OCI-LY1 (cell line): ENCODE results near the gene TMEM51.

Source experiments
- H2AFZ ChIP-seq: fragments of 200-600 bp; sonication (generic), shearing (Covaris generic); 2 replicates; pipeline ENCODE4 v1.6.0; 2014; ENCODE audit warnings: antibody characterized with exemption, mild to moderate bottlenecking, low read length
- H3F3A ChIP-seq: fragments of 200-600 bp; sonication (generic), shearing (Covaris generic); 2 replicates; pipeline ENCODE4 v1.6.0; 2014; ENCODE audit warnings: mild to moderate bottlenecking, antibody characterized with exemption, low read length, moderate library complexity; ENCODE audit not compliant: insufficient read depth
- H3K27ac ChIP-seq: fragments of 200-600 bp; sonication (generic); 2 replicates; pipeline ENCODE4 v1.5.1; 2014; ENCODE audit warnings: low read length, mixed run types, mild to moderate bottlenecking, low read depth; ENCODE audit not compliant: poor library complexity, severe bottlenecking
- H3K27me3 ChIP-seq: fragments of 200-600 bp; sonication (generic); 2 replicates; pipeline ENCODE4 v1.6.0; 2014; ENCODE audit warnings: antibody characterized with exemption, mild to moderate bottlenecking, low read length, moderate library complexity; ENCODE audit not compliant: insufficient read depth
- H3K36me3 ChIP-seq: fragments of 200-600 bp; sonication (generic); 2 replicates; pipeline ENCODE4 v1.6.1; 2014; ENCODE audit warnings: mild to moderate bottlenecking, antibody characterized with exemption, low read length, moderate library complexity, mixed read lengths; ENCODE audit not compliant: insufficient read depth
- H3K4me1 ChIP-seq: fragments of 200-600 bp; sonication (generic); 2 replicates; pipeline ENCODE4 v1.5.1; 2014; ENCODE audit warnings: mild to moderate bottlenecking, low read length, moderate library complexity; ENCODE audit not compliant: insufficient read depth, severe bottlenecking
- H3K4me2 ChIP-seq: fragments of 200-600 bp; sonication (generic), shearing (Covaris generic); 2 replicates; pipeline ENCODE4 v1.6.1; 2014; ENCODE audit warnings: low read length
- H3K4me3 ChIP-seq: fragments of 200-600 bp; sonication (generic); 2 replicates; pipeline ENCODE4 v1.5.1; 2014; ENCODE audit warnings: low read length, low read depth, mild to moderate bottlenecking, mixed read lengths; ENCODE audit not compliant: poor library complexity, severe bottlenecking
- H3K79me2 ChIP-seq: fragments of 200-600 bp; shearing (Covaris generic); 2 replicates; pipeline ENCODE4 v1.6.1; 2016; ENCODE audit warnings: mixed run types, low read length, mixed read lengths; ENCODE audit not compliant: insufficient read depth
- H3K9ac ChIP-seq: fragments of 200-600 bp; sonication (generic), shearing (Covaris generic); 2 replicates; pipeline ENCODE4 v1.6.1; 2014; ENCODE audit warnings: mild to moderate bottlenecking, low read length, mixed read lengths
- H3K9me2 ChIP-seq: fragments of 200-600 bp; sonication (generic), shearing (Covaris generic); 2 replicates; pipeline ENCODE4 v1.6.1; 2014; ENCODE audit warnings: low read depth, mild to moderate bottlenecking, low read length, mixed read lengths
- H3K9me3 ChIP-seq: fragments of 200-600 bp; shearing (Covaris generic); 2 replicates; pipeline ENCODE4 v1.6.1; 2014; ENCODE audit warnings: low read length, mixed read lengths
- H4K20me1 ChIP-seq: fragments of 200-600 bp; sonication (generic), shearing (Covaris generic); 2 replicates; pipeline ENCODE4 v1.6.0; 2016; ENCODE audit warnings: mild to moderate bottlenecking, low read length; ENCODE audit not compliant: insufficient read depth
- EZH2 ChIP-seq: fragments of 200-600 bp; sonication (generic), shearing (Covaris generic); IDR thresholded peaks from 2 replicates; pipeline ENCODE4 v1.8.0; 2017; ENCODE audit warnings: borderline replicate concordance, mixed run types, mild to moderate bottlenecking, antibody characterized with exemption, low read length, moderate library complexity, mixed read lengths
- TF ChIP-seq, protein P1 (sequence below): fragments of 200-600 bp; sonication (generic), shearing (Covaris generic); IDR thresholded peaks from 2 replicates; pipeline ENCODE4 v1.5.1; 2017; ENCODE audit warnings: mild to moderate bottlenecking, antibody characterized with exemption, low read length, moderate library complexity, mixed read lengths

Gene TMEM51

DNA sequence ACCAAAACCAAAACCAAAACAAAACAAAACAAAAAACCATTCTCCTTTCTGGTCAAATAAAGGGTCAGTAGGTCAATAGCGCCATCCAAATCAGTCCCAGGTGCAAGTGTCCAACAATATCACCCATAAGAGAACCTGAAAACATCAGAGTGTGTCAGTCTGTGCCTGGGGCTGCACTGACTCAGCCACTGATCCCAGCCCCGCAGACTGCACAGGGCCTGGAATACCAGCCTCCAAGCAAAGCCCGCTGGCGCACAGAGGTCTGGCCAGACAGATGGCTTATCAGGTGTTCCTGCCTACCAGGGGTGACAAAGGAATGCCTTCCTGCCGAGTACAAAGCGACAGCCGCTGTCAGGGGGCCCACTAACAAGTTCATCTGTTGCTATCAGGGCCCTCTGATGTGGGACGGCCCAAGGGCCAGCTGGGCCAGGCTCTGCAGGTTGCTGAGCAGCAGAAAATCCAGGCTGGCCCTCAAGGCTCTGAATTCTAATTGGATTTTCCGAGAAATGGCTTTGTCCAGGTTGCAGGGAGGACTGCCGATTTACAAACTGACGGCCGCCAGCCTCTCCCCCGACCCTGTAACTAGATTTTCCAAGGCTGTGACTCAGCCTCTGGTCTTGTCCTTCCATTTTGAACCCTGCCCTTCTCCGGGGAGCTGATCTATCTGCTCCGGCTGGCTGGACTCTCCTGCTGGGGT lies 13.7 kb upstream of the TMEM51 start:
- Histone ChIP-seq H3K79me2 (no peaks in the 10 kb centered on the region), H3F3A (no peaks in the 10 kb centered on the region), H3K27me3 (peaks cover 17% of the 10 kb centered on the region; the same call in 1 of the 2 replicates), H3K9me3 (no peaks in the 10 kb centered on the region), H3K9me2 (no peaks in the 10 kb centered on the region), H3K4me2 (no peak overlapping the region), H3K27ac (no peak overlapping the region), H3K9ac (no peak overlapping the region), H3K4me1 (no peaks in the 10 kb centered on the region), H3K4me3 (no peak overlapping the region), H3K36me3 (no peaks in the 10 kb centered on the region), H2AFZ (no peak overlapping the region), H4K20me1 (no peaks in the 10 kb centered on the region)
- TF ChIP-seq, protein P1, sequence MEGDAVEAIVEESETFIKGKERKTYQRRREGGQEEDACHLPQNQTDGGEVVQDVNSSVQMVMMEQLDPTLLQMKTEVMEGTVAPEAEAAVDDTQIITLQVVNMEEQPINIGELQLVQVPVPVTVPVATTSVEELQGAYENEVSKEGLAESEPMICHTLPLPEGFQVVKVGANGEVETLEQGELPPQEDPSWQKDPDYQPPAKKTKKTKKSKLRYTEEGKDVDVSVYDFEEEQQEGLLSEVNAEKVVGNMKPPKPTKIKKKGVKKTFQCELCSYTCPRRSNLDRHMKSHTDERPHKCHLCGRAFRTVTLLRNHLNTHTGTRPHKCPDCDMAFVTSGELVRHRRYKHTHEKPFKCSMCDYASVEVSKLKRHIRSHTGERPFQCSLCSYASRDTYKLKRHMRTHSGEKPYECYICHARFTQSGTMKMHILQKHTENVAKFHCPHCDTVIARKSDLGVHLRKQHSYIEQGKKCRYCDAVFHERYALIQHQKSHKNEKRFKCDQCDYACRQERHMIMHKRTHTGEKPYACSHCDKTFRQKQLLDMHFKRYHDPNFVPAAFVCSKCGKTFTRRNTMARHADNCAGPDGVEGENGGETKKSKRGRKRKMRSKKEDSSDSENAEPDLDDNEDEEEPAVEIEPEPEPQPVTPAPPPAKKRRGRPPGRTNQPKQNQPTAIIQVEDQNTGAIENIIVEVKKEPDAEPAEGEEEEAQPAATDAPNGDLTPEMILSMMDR: no peak
- no peak for TF ChIP-seq EZH2

- Histone ChIP-seq H3K9me3 (no peaks in the 10 kb centered on the region), H3K4me2 (no peak overlapping the region), H3K9ac (no peak overlapping the region), H2AFZ (no peak overlapping the region), H3K36me3 (no peaks in the 10 kb centered on the region), H3K4me3 (no peak overlapping the region), H3K4me1 (no peaks in the 10 kb centered on the region), H3K9me2 (no peaks in the 10 kb centered on the region), H3K79me2 (no peaks in the 10 kb centered on the region), H3K27ac (no peak overlapping the region), H4K20me1 (no peaks in the 10 kb centered on the region), H3K27me3 (peaks cover 17% of the 10 kb centered on the region; the same call in 1 of the 2 replicates), H3F3A (no peaks in the 10 kb centered on the region)
- no peak for TF ChIP-seq EZH2
- TF ChIP-seq, protein P1: no peak
Observed at GRCh38 chr1:15141935-15142539, 11.5 kb upstream of the TMEM51 start.

DNA sequence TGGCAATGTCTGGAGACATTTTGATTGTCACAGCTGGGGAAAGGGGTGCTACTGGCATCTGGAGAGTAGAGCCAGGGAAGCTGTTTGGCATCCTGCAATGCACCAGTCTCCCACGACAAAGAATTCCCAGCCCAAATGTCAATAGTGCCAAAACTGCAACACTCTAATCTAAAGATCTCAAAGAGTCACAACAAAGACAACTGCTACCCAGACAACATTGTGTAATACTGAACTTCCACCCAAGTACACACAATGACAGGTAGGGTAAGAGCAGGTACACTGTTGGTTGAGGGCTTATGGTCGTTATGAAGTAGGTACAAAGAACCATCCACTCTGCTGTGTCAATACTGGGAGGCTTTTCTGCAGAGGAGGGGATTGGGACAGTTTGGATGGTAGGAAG lies 8.2 kb upstream of the TMEM51 start:
- H3K9me3 ChIP-seq: no peaks in the 10 kb centered on the region

More for the DNA sequence above, 8.2 kb upstream of the TMEM51 start:
- H2AFZ ChIP-seq: no peak overlapping the region
- no peak overlapping the region for H3K27ac ChIP-seq
- no peaks in the 10 kb centered on the region for H3K9me2 ChIP-seq
- no peak overlapping the region for H3K4me2 ChIP-seq
- H3K27me3 ChIP-seq: peaks cover 9% of the 10 kb centered on the region; the same call in 1 of the 2 replicates
- no peaks in the 10 kb centered on the region for H4K20me1 ChIP-seq
- no peaks in the 10 kb centered on the region for H3F3A ChIP-seq
- no peaks in the 10 kb centered on the region for H3K4me1 ChIP-seq
- H3K9ac ChIP-seq: no peak overlapping the region
- no peak for TF ChIP-seq EZH2
- TF ChIP-seq, protein P1: no peak
- no peaks in the 10 kb centered on the region for H3K36me3 ChIP-seq
- H3K4me3 ChIP-seq: no peak overlapping the region
- no peaks in the 10 kb centered on the region for H3K79me2 ChIP-seq
